ENCODE data around the gene SAMD4A.

GRCh38 chr14:54591866-54592265 is 24.9 kb downstream of the SAMD4A start:
- TF ChIP-seq CTCF (conservative IDR thresholded peaks at IDR 0.05; ENCODE audit: low read length) (no peak), EZH2phosphoT487 (IDR thresholded peaks at IDR 0.05; ENCODE audit: borderline replicate concordance, low read depth, low read length) (no peak)
